Gastrocnemius medialis (tissue), 4 donors: ENCODE data around the gene GPR183. TPM values are rescaled to one million over a fixed set of nuclear protein-coding genes. Genes with fewer than 3 reads are reported as not detected.

Experiments
- ATAC-seq, 2 donors: fragments of 150-250 bp; one replicate each; pipeline ENCODE4 v1.9.1; 2016
- DNase-seq, 2 donors: peaks; one replicate each; pipeline ENCODE4 v3.0.0-alpha.2; 2019
- H3K27ac ChIP-seq, 4 donors: fragments of 200-600 bp; sonication (generic); 1 replicate in 1 of 4; 2 replicates in 3 of 4; pipeline ENCODE4 v1.5.1; 2016 to 2018; ENCODE audit warnings: mild to moderate bottlenecking in 2 of 4, moderate library complexity in 1 of 4
- H3K27me3 ChIP-seq, 3 donors: fragments of 200-600 bp; sonication (generic) in 2 of 3; 1 replicate in 1 of 3; 2 replicates in 2 of 3; pipeline versions ENCODE4 v1.5.1 to v1.6.0; 2016 to 2019; ENCODE audit warnings: mild to moderate bottlenecking in 1 of 3, moderate library complexity in 1 of 3
- H3K36me3 ChIP-seq, 2 donors: fragments of 200-600 bp; sonication (generic) in 1 of 2; one replicate each; pipeline ENCODE4 v1.5.1; 2017 to 2018
- H3K4me1 ChIP-seq, 2 donors: fragments of 200-600 bp; sonication (generic) in 1 of 2; one replicate each; pipeline ENCODE4 v1.5.1; 2016 to 2017; ENCODE audit warnings: mild to moderate bottlenecking in 2 of 2
- H3K4me3 ChIP-seq, 4 donors: fragments of 200-600 bp; sonication (generic) in 3 of 4; 1 replicate in 1 of 4; 2 replicates in 3 of 4; pipeline ENCODE4 v1.5.1; 2016 to 2019; ENCODE audit warnings: mild to moderate bottlenecking in 2 of 4
- H3K9me3 ChIP-seq, 3 donors: fragments of 200-600 bp; sonication (generic) in 2 of 3; 1 replicate in 1 of 3; 2 replicates in 2 of 3; pipeline ENCODE4 v1.5.1; 2016 to 2019
- POLR2A ChIP-seq, 2 donors: fragments of 450-650 bp; IDR thresholded peaks; one replicate each; pipeline ENCODE4 v1.6.1; 2017; ENCODE audit warnings: antibody characterized with exemption in 2 of 2, mild to moderate bottlenecking in 2 of 2, moderate library complexity in 2 of 2
- in situ Hi-C, 4 donors: fragments of 200-750 bp; cut with MboI; loops; one replicate each; pipeline versions ENCODE4 v1.15.0 to v1.8.0; 2017; ENCODE audit warnings: low sequenced_read_pairs in 4 of 4
- intact Hi-C: fragments of 100-400 bp; cut with DNase I; formaldehyde crosslinking; loops from one replicate; pipeline ENCODE4 v1.15.1; 2023; ENCODE audit warnings: low total_unique reads
- total RNA-seq, 4 donors: library from RNA; depleted of rRNA; stranded (reverse); fragments of >200 nt; gene quantifications; one replicate each; pipeline versions ENCODE4 v1.1.0 to v1.2.3, GENCODE V29; 2016
- TF ChIP-seq, protein P1 (sequence below), 5 experiments: fragments of 450-650 bp in 3 of 5; fragments of 200-600 bp in 2 of 5; sonication (generic) in 2 of 5; IDR thresholded peaks in 4 of 5; conservative IDR thresholded peaks in 1 of 5; 1 replicate in 4 of 5; 2 replicates in 1 of 5; pipeline ENCODE4 v1.5.1; 2016 to 2019; ENCODE audit warnings: antibody characterized with exemption in 5 of 5, mild to moderate bottlenecking in 3 of 5, moderate library complexity in 3 of 5

GPR183 gene
- total RNA-seq, 4 donors from 2014 or later, result 0.49 to 3.4 (median 2.5) TPM

GRCh38 chr13:99266827-99267226 lies 40.4 kb downstream of the GPR183 start:
- H3K36me3 ChIP-seq, result no peaks in the 10 kb centered on the region
- in situ Hi-C loops, result loop anchor here in 3 of 4 donors (5.0 to 25.0 kb wide), 2 partner anchors 170 kb away; no protein-coding TSS in a partner anchor

GRCh38 chr13:99265821-99266426 lies 41.3 kb downstream of the GPR183 start:
- no peaks in the 10 kb centered on the region for H3K9me3 ChIP-seq
- H3K27me3 ChIP-seq, result no peaks in the 10 kb centered on the region
- intact Hi-C loops (loop anchor here (1.0 to 5.0 kb wide), 3 partner anchors 49 to 90 kb away; partner anchors contain the start of gene UBAC2), in situ Hi-C loops (loop anchor here in 3 of 4 donors (5.0 to 25.0 kb wide), 2 partner anchors 171 kb away; no protein-coding TSS in a partner anchor)
- H3K36me3 ChIP-seq, result no peaks in the 10 kb centered on the region
- DNase-seq (no peak), ATAC-seq (peak; percentile 42 to 76)
- H3K27ac ChIP-seq, result peak overlapping the region in 2 of 4 donors; percentile 57 to 62
- no peak overlapping the region for H3K4me3 ChIP-seq
- peaks cover 38 to 43% of the 10 kb centered on the region in 2 donors for H3K4me1 ChIP-seq
- TF ChIP-seq, protein P1, sequence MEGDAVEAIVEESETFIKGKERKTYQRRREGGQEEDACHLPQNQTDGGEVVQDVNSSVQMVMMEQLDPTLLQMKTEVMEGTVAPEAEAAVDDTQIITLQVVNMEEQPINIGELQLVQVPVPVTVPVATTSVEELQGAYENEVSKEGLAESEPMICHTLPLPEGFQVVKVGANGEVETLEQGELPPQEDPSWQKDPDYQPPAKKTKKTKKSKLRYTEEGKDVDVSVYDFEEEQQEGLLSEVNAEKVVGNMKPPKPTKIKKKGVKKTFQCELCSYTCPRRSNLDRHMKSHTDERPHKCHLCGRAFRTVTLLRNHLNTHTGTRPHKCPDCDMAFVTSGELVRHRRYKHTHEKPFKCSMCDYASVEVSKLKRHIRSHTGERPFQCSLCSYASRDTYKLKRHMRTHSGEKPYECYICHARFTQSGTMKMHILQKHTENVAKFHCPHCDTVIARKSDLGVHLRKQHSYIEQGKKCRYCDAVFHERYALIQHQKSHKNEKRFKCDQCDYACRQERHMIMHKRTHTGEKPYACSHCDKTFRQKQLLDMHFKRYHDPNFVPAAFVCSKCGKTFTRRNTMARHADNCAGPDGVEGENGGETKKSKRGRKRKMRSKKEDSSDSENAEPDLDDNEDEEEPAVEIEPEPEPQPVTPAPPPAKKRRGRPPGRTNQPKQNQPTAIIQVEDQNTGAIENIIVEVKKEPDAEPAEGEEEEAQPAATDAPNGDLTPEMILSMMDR (IDR thresholded peaks at IDR 0.05 in 4 of 5, conservative IDR thresholded peaks at IDR 0.05 in 1 of 5), result peak; percentile 44 to 70 (median 65)
- TF ChIP-seq POLR2A (IDR thresholded peaks at IDR 0.05), result no peak

More at GRCh38 chr13:99266827-99267226, 40.4 kb downstream of the GPR183 start:
- intact Hi-C loops, result loop anchor here (1.0 to 5.0 kb wide), 3 partner anchors 50 to 91 kb away; partner anchors contain the start of gene UBAC2
- Histone ChIP-seq H3K4me3 (no peak overlapping the region), H3K9me3 (no peaks in the 10 kb centered on the region), H3K27ac (no peak overlapping the region), H3K27me3 (no peaks in the 10 kb centered on the region), H3K4me1 (peaks cover 38 to 43% of the 10 kb centered on the region in 2 donors)
- ATAC-seq (no peak), DNase-seq (no peak)
- TF ChIP-seq POLR2A (IDR thresholded peaks at IDR 0.05), result no peak
- TF ChIP-seq, protein P1 (IDR thresholded peaks at IDR 0.05 in 4 of 5, conservative IDR thresholded peaks at IDR 0.05 in 1 of 5), result no peak

DNA sequence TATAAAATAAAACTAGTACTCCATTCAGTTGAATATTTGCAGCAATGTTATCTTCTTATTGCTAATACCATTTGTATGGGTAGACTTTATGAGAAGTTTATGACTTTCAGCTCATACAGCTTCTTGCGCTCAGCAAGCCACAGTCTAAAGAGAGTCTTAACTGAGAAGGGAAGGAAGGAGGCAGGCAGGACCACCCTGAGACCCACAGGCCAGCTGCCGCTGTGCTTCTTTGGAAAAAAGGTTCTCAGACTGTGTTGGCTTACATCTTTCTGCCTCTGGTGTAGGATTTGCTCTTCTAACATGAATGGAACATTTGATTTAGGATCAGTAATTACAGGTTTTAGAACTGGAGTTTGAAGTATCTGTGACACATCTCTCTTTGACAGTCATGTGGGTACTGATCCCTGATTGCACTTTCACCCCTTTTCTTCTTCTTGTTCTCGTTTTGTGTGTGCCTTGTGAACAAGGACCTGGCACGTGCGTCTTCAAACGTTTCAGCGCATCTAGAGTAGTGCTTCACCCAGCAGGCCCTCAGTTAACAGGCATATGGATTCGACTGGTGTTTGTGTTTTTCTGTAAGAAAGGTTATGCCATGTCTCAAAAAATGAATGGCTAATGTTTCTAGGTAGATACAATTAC lies 41.9 kb downstream of the GPR183 start:
- TF ChIP-seq, protein P1 (IDR thresholded peaks at IDR 0.05 in 4 of 5, conservative IDR thresholded peaks at IDR 0.05 in 1 of 5), result no peak
- TF ChIP-seq POLR2A (IDR thresholded peaks at IDR 0.05), result no peak
- Histone ChIP-seq H3K4me1 (peaks cover 36 to 45% of the 10 kb centered on the region in 2 donors), H3K36me3 (no peaks in the 10 kb centered on the region), H3K4me3 (no peak overlapping the region), H3K27ac (peak overlapping the region in 3 of 4 donors; percentile 34 to 62 (median 57)), H3K27me3 (no peaks in the 10 kb centered on the region), H3K9me3 (no peaks in the 10 kb centered on the region)
- no peak for ATAC-seq
- intact Hi-C loops (loop anchor here (5.0 kb wide), 1 partner anchor 48 kb away; no protein-coding TSS in a partner anchor), in situ Hi-C loops (loop anchor here in 3 of 4 donors (5.0 to 25.0 kb wide), 2 partner anchors 172 kb away; no protein-coding TSS in a partner anchor)
- no peak for DNase-seq

- H3K9me3 ChIP-seq, result no peaks in the 10 kb centered on the region
- in situ Hi-C loops, result loop anchor here (5.0 to 25.0 kb wide), 2 partner anchors 87 to 173 kb away; no protein-coding TSS in a partner anchor
These were observed 43.1 kb downstream of the GPR183 start for GRCh38 chr13:99264051-99264450.

More at GRCh38 chr13:99264051-99264450, 43.1 kb downstream of the GPR183 start:
- intact Hi-C loops, result no loop called here
- no peak overlapping the region for H3K4me3 ChIP-seq
- H3K4me1 ChIP-seq, result peaks cover 24 to 50% of the 10 kb centered on the region in 2 donors
- no peaks in the 10 kb centered on the region for H3K36me3 ChIP-seq
- TF ChIP-seq, protein P1 (IDR thresholded peaks at IDR 0.05 in 4 of 5, conservative IDR thresholded peaks at IDR 0.05 in 1 of 5), result no peak
- no peak for TF ChIP-seq POLR2A (IDR thresholded peaks at IDR 0.05)
- no peaks in the 10 kb centered on the region for H3K27me3 ChIP-seq
- DNase-seq, result no peak
- peak overlapping the region; percentile 57 to 72 (median 62) for H3K27ac ChIP-seq
- ATAC-seq, result peak; percentile 15 to 16
